HFF-Myc (cell line): ENCODE measurements around the gene B4GALT4.

ENCODE experiments used
- DNase-seq: peaks from one replicate; pipeline ENCODE4 v3.0.0-alpha.2; 2011; ENCODE audit warnings: low read depth; ENCODE audit errors: extremely low read depth
- H3K4me3 ChIP-seq: replicated peaks from 2 replicates; pipeline ENCODE4 v1.5.1; 2011; ENCODE audit warnings: low read depth, mild to moderate bottlenecking, control low read depth, low read length
- TF ChIP-seq, protein P1 (sequence below): IDR thresholded peaks from 2 replicates; pipeline ENCODE4 v1.5.1; 2012; ENCODE audit warnings: mild to moderate bottlenecking, low read depth, low read length, control low read depth; ENCODE audit errors: missing control alignments

B4GALT4 gene

GRCh38 chr3:119191800-119192199, 48.9 kb downstream of the B4GALT4 start:
- TF ChIP-seq, protein P1, sequence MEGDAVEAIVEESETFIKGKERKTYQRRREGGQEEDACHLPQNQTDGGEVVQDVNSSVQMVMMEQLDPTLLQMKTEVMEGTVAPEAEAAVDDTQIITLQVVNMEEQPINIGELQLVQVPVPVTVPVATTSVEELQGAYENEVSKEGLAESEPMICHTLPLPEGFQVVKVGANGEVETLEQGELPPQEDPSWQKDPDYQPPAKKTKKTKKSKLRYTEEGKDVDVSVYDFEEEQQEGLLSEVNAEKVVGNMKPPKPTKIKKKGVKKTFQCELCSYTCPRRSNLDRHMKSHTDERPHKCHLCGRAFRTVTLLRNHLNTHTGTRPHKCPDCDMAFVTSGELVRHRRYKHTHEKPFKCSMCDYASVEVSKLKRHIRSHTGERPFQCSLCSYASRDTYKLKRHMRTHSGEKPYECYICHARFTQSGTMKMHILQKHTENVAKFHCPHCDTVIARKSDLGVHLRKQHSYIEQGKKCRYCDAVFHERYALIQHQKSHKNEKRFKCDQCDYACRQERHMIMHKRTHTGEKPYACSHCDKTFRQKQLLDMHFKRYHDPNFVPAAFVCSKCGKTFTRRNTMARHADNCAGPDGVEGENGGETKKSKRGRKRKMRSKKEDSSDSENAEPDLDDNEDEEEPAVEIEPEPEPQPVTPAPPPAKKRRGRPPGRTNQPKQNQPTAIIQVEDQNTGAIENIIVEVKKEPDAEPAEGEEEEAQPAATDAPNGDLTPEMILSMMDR, result no peak

DNA sequence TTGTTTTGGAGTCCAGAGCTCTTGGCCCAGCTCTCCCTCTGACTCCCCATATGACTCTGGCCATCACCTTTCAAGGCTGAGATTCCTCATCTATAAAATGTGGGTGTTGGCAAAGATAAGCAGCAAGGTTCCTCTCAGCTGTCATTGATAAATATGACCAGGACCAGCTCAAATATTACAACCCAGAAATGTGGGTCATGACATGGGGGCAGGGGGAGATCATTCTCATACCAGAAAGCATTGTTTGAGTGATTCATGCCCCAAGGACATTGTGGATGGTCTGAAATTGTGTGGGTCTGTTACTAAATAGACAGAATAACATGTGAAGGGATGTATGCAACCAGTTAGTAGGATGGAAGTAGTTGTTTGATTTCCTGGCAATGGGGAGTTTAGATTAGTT, 53.4 kb downstream of the B4GALT4 start:
- no peak overlapping the region for H3K4me3 ChIP-seq
- no peak for DNase-seq
- TF ChIP-seq, protein P1, result no peak

More at GRCh38 chr3:119191800-119192199, 48.9 kb downstream of the B4GALT4 start:
- DNase-seq, result no peak
- H3K4me3 ChIP-seq, result no peak overlapping the region

DNA sequence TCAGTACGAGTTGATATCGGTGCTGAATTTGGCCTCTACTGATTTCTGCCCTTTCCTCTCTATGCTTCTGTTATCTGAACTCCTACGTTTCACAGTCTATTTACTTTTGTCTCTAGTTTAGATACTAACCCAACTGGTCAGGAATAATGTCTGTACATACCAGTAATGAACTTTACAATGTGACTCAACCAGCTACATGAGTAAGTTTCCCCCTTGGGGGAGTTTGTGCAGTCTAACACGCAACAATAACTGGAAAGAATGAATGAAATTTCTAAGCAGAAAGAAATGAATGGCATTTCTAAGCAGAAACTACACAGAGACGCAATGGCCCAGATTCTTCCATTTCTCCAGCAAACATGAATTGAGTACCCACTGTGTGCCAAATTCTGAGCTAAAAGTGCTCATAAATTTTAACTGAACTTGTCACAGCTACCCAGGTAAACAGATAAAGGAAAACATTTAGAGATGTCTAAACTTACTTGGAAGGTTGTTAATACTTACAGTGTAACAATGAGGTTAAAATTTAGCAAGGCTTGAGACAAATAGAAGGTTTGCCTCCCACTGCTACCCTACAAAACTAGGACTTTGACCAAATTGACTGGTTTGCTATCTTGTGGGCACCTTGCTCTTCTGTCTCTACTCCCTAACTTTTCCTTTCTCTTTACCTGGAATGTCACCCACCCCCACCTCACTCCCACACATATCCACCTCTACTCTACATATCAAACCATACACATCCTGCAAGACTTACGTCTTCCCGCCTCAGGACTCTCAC, 55.7 kb downstream of the B4GALT4 start:
- no peak for DNase-seq
- H3K4me3 ChIP-seq, result no peak overlapping the region
- TF ChIP-seq, protein P1, result no peak

DNA sequence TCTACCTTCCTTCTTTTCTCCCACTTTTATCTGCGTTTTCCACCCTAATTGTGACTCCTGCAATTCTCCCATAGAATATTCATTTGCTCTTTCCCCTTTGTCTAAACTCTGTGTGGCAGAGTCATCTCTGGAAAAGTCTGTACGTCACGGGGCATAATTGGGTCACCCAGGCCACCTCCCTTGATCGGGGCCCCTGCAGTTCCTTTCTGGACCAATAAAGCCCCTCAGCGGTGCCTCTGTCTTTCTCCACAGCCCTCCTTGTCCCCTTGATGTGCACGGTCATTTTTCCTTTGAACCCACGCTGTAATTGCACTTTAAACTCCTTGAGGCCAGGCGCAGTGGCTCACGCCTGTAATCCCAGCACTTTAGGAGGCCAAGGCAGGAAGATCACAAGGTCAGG, 56.6 kb downstream of the B4GALT4 start:
- DNase-seq, result no peak
- TF ChIP-seq, protein P1, result no peak
- H3K4me3 ChIP-seq, result no peak overlapping the region

- TF ChIP-seq, protein P1, result no peak
- H3K4me3 ChIP-seq, result no peak overlapping the region
- DNase-seq, result no peak
Observed at GRCh38 chr3:119181765-119182164, 58.9 kb downstream of the B4GALT4 start.

DNA sequence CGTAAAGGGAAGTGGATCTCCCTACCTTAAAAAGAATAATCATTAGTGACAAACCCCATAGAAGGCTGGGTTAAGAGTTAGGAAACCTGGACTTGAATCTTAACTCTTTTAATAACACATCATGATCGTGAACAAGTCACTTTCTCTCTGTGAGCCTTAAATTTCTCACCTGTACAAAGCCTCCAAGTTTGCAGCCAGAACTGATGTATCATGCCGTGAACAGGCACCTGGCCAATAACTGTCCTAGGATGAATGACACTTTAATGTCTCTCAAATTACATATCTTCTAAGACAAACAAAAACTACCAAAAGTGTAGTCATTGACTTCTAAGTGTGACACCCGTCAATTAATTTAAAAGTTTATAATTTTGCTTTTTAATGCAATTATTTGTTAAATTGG, 63.4 kb downstream of the B4GALT4 start:
- H3K4me3 ChIP-seq, result no peak overlapping the region
- TF ChIP-seq, protein P1, result no peak
- DNase-seq, result no peak

DNA sequence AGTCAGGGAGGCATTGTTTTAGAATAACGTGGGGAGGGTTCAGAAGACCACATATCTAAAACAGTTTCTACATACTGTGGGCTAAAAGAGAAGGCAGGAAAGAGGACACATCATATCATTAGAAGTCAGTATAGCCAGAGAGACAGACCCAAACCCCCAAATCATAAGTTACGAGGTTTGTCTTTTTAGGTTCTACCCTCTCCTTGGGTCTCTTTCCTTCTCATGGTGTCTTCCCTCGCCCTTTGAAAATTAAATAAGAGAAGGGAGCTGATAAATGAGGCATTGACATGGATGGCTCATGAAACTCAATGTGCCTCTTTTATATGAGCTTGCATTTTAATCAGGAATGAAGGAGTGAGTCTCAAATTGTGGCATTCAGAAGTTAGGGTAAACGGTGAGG, 63.9 kb downstream of the B4GALT4 start:
- TF ChIP-seq, protein P1, result no peak
- no peak for DNase-seq
- no peak overlapping the region for H3K4me3 ChIP-seq
